Muscle of arm (tissue), 12 donors: Measurements from ENCODE around the gene FAS. TPM values are rescaled to one million over a fixed set of nuclear protein-coding genes. Genes with fewer than 3 reads are reported as not detected.

Source experiments
- DNase-seq: peaks from one replicate; pipeline ENCODE4 v3.0.0-alpha.2; 2013
- polyA plus RNA-seq, 12 donors: library from polyadenylated mRNA; unstranded; fragments of 120-200 nt; gene quantifications; one replicate each; pipeline ENCODE4 v1.2.1, GENCODE V29; 2013; ENCODE audit not compliant: insufficient read length in 12 of 12

FAS gene
- polyA plus RNA-seq, 12 donors = 5.0 to 12.3 (median 8.3) TPM; not detected in 1

DNA sequence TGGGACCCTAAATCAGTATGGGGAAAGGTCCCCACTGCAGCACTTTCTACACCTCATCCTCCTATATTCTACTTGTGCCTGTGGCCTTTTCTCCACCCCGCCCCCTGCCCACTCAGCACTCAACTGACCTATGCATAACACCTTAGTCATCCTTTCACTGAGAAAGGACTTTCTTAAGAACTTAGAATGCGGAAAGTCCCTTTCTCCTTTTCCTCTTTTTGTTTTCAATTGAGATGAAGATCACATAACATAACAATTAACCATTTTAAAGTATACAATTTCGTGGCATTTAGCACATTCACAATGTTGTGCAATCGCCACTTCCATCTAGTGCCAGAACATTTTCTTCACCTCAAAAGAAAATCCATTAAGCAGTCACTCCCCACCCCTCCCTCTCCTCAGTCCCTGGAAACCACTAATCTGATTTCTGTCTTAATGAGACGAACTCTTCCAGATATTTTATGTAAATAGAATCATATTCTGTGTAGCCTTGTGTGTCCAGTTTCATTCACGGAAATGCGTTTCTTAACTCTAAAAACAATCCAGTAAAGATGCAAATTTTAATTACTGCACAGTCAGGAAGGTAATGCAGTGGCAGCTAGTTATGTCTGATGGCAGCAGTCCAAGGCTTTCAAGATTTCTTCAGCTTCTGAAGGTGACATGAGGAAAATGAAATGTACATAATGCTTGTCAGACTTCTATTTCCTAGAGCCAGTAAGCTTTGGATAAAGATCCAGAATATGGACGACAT, 41.7 kb downstream of the FAS start:
- no peak for DNase-seq

DNA sequence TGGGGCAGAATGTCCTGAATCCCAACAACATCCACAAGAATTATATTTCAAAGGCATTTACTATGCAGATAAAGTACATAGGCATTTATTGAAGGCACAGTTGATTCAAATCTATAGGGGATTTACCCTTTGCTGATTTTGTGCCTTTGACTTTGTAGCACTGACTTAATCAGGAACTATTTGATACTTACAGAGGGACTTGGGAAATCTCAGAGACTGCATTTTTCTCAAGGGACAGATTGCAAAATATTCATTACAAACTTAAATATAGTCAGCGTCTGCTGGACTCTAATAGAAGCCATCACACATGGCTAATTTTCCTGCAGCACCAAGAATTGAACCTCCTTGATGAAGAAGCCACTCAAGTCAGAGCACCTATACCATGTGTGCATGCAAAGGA, 44.9 kb downstream of the FAS start:
- no peak for DNase-seq

DNA sequence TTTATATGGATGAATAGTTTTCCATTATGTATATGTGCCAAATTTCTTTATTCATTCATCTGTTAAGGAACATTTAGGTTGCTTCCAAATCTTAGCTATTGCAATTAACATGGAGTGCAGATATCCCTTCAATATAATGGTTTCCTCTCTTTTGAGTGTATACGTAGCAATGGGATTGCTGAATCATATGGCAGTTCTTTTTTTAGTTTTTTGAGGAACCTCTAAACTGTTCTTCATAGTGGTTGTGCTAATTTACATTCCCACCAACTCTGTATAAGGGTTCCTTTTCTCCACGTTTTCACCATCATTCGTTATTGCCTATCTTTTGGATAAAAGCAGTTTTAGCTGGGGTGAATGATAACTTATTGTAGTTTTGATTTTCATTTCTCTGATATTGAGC, 46.5 kb downstream of the FAS start:
- no peak for DNase-seq

DNA sequence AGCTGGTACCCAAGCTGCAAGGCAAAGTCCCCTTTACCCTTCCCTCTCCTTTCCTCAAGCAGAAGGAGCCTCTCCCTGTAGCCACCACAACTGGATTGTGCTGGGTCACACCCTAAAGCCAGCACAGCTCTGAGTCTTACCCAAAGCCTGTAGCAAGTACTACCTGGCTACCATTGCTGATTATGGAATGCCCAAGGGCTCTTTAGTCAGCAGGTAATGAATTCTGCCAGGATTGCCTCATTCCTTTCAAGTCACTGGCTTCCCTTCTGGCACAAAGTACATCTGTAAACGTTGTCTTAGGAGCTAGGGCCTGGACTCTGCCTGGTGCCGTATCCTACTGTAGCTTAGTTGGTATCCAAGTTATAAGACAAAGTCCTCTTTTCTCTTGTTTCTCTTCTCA, 52.0 kb downstream of the FAS start:
- DNase-seq = no peak

DNA sequence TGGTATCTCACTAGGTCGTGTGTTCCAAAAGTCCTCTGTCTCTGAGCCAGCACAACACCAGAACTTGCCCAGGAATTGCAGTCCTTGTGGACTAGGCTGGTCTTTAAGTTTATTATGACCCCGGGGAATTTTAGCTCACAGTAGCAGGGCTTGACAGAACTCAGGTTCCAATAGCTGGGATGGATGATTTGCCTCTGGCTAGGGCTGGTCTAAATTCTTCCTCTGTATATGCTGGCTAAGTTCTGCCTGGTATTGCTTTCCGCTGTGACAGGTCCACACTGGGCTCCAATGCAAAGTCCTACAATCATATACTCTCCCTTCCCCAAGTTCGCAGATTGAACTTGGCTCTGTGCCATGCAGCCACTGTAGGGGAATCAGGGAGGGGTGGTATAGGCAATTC, 52.5 kb downstream of the FAS start:
- no peak for DNase-seq

DNA sequence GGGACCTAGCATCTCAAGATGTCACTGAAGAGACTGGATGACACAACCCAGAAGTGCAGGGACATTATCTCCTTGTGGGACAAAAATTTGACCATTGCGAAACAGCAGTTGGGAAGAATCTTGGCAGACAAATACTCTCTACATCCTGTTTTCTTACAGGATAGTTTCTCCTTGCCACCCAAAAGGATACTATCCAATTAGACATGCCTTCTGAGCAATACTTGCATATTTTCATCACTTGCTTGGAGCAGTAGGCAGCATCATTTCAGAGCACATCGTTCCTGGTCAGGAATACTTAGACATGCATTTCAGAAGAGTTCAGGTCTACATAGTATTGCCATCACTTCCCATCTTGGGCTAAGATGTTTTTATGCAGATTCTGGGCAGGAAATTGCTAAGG, 56.8 kb downstream of the FAS start:
- no peak for DNase-seq

DNA sequence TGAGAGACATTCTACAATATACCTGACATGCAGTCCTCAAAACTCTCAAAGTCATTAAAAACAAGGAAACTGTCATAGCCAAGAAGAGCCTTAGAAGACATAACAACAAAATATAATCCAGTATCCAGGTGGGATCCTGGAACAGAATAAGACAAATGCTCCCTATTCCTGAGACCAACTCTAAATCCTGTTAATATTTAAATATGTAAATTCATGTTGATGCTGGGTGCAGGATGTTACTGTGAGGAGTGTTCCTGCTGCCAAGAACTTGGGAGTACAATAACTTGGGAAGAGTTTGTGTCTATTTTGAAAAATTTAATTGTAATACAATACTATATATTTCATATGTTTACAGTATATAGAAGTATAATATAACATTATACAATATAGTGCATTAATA, 61.0 kb downstream of the FAS start:
- DNase-seq = no peak

DNA sequence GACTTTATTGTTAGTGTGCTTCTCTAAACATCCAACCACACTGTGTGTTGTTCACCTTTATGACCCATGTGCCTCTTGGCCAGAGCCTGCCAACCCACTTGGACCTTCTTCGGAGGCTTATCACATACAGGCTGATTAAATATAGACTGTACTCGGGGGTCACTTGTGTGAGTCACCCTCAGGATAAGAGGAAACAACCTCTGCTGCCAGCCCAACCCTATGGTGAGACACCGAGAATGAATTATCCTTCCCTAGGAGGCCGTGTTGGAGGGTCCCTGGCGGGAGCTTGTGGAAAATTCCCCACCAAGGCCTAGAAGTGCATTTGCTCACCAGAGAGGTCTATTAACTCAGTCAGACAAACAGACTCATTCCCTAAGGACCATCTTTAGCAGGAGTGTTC, 63.0 kb downstream of the FAS start:
- DNase-seq = no peak

DNA sequence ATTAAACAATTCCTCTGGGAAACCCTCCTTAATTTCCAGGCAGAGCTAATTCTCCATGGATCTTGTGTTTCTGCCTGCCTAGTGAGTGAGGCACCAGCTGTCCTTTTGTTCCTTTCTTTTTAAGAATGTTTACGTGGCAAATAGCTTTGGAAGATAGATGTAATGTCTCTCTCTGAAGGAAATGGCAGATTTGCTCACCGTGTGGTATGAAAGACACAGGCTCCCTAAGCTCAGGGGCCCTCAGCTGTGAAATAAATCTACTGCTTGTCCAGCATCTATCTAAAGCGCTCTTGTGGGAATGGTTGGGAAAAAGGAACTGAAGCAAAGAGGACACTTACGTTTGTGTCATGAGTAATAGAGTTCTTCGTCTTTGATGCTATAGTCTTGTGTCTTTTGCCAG, 64.6 kb downstream of the FAS start:
- no peak for DNase-seq

DNA sequence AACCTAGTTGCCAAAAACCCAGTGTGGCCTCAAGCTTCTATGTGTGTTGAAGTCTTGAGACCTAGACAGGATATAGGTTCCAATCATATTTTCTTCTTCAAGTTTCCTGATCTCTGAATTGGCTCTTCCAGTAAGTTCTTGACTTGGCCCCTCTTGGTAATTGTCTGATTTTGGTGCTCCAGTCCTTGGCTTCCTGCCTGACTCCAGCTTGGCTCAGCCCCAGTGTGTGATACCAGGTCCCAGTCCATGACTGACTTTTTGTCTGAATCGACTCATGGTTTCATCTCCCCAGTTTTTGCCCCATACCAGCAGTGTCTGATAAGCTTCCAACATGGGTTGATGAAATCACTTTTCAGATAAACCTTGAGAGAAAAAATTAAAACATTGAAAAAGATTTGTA, 72.3 kb downstream of the FAS start:
- DNase-seq = no peak

DNA sequence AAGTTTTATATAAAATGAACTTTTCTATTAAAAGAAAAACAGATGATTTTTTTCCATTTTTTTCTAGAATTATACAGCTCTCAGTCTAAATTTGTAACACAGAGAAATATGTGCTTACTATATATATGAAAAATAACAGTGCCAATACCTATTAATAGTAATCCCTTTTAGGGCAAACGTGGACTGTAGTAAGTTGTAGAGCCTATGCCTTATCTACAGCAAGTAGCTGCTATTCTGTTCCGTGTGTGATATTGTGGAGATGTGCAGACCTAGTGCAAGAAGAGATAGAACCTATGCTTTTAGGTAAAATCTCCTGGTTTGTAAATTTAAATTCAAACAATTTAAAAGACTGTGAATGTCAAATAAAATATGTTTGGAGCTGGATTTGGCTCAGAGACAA, 72.9 kb downstream of the FAS start:
- no peak for DNase-seq

DNA sequence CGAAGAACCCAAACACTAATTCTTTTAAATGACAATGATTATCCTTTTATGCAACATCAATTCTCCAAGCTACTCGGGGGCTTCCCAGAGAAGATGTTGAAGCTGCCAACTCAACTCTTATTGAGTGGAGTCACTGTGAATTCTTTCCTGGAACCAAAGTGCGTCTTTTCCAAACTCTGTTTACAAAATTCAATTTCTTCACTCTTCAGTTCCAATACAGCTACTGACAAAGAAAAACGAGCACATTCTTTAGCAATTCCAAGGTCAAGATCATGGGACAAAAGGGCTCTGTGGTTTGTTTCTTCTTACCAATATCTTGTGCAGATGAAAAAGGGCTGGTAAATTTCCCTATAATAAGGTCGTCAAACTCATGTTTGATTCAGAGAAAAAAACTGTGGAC, 74.2 kb downstream of the FAS start:
- DNase-seq = no peak

Other genes starting within 250 kb of the FAS start
- 1 to 10 TPM in 3 of 12 donors, not detected in 9; 1.2 to 3.0 (median 2.0) TPM for gene LIPN, start 230.8 kb upstream of the FAS start, polyA plus RNA-seq
- under 1 TPM in 3 of 12 donors, not detected in 9; 0.49 to 0.79 (median 0.61) TPM for gene LIPM, start 188.1 kb upstream of the FAS start, polyA plus RNA-seq
- 1 to 10 TPM in 2 of 12 donors, under 1 TPM in 1, not detected in 9; 0.46 to 2.0 (median 1.2) TPM for gene ANKRD22, start 139.0 kb upstream of the FAS start, polyA plus RNA-seq
- 10 to 100 TPM in 2 of 12 donors, 1 to 10 TPM in 9, not detected in 1; 4.8 to 14.3 (median 7.1) TPM for gene STAMBPL1, start 110.6 kb upstream of the FAS start, polyA plus RNA-seq
- gene ACTA2, start 38.0 kb upstream of the FAS start, polyA plus RNA-seq = 100 to 1,000 TPM in 11 of 12 donors, not detected in 1; 197 to 298 (median 223) TPM
- gene CH25H, start 216.5 kb downstream of the FAS start, polyA plus RNA-seq = 1 to 10 TPM in 2 of 12 donors, under 1 TPM in 8, not detected in 2; 0.25 to 5.6 (median 0.76) TPM